ENCODE data around the gene BORCS6. TPM values are rescaled to one million over a fixed set of nuclear protein-coding genes. Genes with fewer than 3 reads are reported as not detected.

The BORCS6 gene
- total RNA-seq (8.6 TPM), polyA plus RNA-seq (ENCODE audit: insufficient read depth, low read depth, low replicate concordance) (15.4 TPM)
- long read RNA-seq, donor 1, transcript BORCS6-201 (1 exons, 2,575 nt) = major isoform, 8 of 8 reads
- long read RNA-seq, donor 1, partial matches to known transcripts = 0 of 8 reads
- long read RNA-seq, donor 1, other reads (novel, unspliced or antisense) = 0 of 8 reads
- long read RNA-seq, donor 2, transcript BORCS6-201 (1 exons, 2,575 nt) = major isoform, 12 of 12 reads
- long read RNA-seq, donor 2, partial matches to known transcripts = 0 of 12 reads
- long read RNA-seq, donor 2, other reads (novel, unspliced or antisense) = 0 of 12 reads
- long read RNA-seq, donor 3, transcript BORCS6-201 (1 exons, 2,575 nt) = major isoform, 5 of 5 reads
- long read RNA-seq, donor 3, partial matches to known transcripts = 0 of 5 reads
- long read RNA-seq, donor 3, other reads (novel, unspliced or antisense) = 0 of 5 reads
- long read RNA-seq, donor 4, transcript BORCS6-201 (1 exons, 2,575 nt) = major isoform, 7 of 7 reads
- long read RNA-seq, donor 4, partial matches to known transcripts = 0 of 7 reads
- long read RNA-seq, donor 4, other reads (novel, unspliced or antisense) = 0 of 7 reads
- long read RNA-seq, donor 5, partial matches to known transcripts = 0 of 1 reads
- long read RNA-seq, donor 5, other reads (novel, unspliced or antisense) = 0 of 1 reads
- long read RNA-seq, donor 6, transcript BORCS6-201 (1 exons, 2,575 nt) = major isoform, 11 of 11 reads
- long read RNA-seq, donor 6, partial matches to known transcripts = 0 of 11 reads
- long read RNA-seq, donor 6, other reads (novel, unspliced or antisense) = 0 of 11 reads
- long read RNA-seq, donor 7, transcript BORCS6-201 (1 exons, 2,575 nt) = major isoform, 24 of 24 reads
- long read RNA-seq, donor 7, partial matches to known transcripts = 0 of 24 reads
- long read RNA-seq, donor 7, other reads (novel, unspliced or antisense) = 0 of 24 reads
- long read RNA-seq, donor 8, transcript BORCS6-201 (1 exons, 2,575 nt) = major isoform, 12 of 12 reads
- long read RNA-seq, donor 8, partial matches to known transcripts = 0 of 12 reads
- long read RNA-seq, donor 8, other reads (novel, unspliced or antisense) = 0 of 12 reads
- long read RNA-seq, donor 9, partial matches to known transcripts = 0 of 4 reads
- long read RNA-seq, donor 9, other reads (novel, unspliced or antisense) = 0 of 4 reads
- long read RNA-seq, donor 10, transcript BORCS6-201 (1 exons, 2,575 nt) = major isoform, 5 of 5 reads
- long read RNA-seq, donor 10, partial matches to known transcripts = 0 of 5 reads
- long read RNA-seq, donor 10, other reads (novel, unspliced or antisense) = 0 of 5 reads

DNA sequence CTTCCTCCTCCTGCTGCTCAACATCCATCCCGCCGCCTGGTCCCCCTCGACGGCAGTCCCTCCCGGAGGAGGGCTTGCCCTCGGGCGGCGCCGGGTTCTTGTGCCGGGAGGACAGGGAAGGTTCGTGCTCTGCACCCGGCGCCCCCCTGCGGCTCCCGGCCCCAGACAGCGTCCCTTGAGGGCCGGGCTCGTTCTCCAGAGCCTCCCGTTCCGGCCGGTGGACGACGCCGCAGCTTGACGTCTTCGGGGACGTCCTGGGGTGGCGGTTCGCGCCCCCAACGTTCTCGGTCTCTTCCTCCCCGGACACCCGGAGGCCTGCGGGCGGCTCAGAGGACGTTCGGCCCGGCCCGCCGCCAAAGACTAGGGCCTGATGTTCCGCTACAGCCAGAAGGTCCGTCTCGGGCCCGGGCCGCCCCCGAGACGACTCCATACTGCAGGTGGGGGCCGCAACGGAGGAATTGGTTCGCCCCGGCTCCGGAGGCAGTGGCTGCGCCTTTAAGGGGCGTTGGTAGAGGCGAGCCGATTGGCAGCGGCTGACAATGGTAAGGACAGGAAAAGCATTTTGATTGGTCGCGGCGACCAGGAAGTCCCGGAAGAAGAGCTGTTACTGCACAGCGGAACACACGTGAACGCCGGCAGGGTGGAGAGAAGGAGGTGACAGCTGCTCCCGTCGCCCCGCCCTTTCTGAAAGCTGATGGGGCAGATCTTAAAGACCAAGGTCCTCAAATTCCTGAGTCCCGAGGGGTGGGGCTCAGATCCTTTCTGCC lies at the start of gene BORCS6:
Gene BORCS6 (minus strand): TSS at position 470 of the 767 bp plus-strand sequence. CDS start 40 bp downstream, at position 430.
- peak; percentile 80 for FAIRE-seq
- H3K4me1 ChIP-seq (ENCODE audit: control insufficient read depth in 2 of 3, insufficient read depth in 2 of 3, low read depth in 1 of 3, low read length in 3 of 3) = peaks cover 8 to 36% (median 20%) of the 10 kb centered on the region in 3 donors

DNA sequence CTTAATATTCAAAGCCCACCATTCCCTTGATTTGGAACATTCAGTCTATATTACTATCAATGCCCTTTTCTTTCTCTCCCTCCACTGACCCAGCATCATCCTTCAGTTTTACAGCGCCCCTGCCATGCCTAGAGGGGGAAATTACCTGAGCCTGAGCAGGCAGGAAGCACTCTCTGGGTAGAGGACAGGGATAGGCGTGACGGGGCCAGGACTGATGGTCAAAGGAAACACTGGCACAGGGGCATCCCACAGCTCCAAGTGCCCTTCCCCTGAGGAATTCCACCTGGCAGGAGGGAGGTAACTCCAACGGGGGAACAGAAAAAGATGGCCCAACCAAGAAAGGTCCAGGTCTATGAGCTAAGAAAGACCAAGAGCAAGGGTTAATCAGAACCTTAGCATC lies 47.9 kb upstream of the BORCS6 start:
- no peak for FAIRE-seq
- Histone ChIP-seq H3K27ac (ENCODE audit: low read depth in 2 of 2, low read length in 2 of 2) (no peak overlapping the region), H3K36me3 (ENCODE audit: control insufficient read depth in 2 of 3, insufficient read depth in 3 of 3, low read length in 3 of 3) (peaks cover 0 to 33% (median 28%) of the 10 kb centered on the region in 3 donors), H3K9me3 (ENCODE audit: control insufficient read depth in 2 of 3, insufficient read depth in 1 of 3, low read length in 3 of 3) (no peaks in the 10 kb centered on the region), H3K4me1 (ENCODE audit: control insufficient read depth in 2 of 3, insufficient read depth in 2 of 3, low read depth in 1 of 3, low read length in 3 of 3) (no peaks in the 10 kb centered on the region), H3K9ac (ENCODE audit: low read length in 3 of 3) (no peak overlapping the region), H3K4me3 (ENCODE audit: low read length in 3 of 3) (no peak overlapping the region), H3K27me3 (ENCODE audit: control insufficient read depth, insufficient read depth, low read length) (no peaks in the 10 kb centered on the region)
- TF ChIP-seq, protein P1, sequence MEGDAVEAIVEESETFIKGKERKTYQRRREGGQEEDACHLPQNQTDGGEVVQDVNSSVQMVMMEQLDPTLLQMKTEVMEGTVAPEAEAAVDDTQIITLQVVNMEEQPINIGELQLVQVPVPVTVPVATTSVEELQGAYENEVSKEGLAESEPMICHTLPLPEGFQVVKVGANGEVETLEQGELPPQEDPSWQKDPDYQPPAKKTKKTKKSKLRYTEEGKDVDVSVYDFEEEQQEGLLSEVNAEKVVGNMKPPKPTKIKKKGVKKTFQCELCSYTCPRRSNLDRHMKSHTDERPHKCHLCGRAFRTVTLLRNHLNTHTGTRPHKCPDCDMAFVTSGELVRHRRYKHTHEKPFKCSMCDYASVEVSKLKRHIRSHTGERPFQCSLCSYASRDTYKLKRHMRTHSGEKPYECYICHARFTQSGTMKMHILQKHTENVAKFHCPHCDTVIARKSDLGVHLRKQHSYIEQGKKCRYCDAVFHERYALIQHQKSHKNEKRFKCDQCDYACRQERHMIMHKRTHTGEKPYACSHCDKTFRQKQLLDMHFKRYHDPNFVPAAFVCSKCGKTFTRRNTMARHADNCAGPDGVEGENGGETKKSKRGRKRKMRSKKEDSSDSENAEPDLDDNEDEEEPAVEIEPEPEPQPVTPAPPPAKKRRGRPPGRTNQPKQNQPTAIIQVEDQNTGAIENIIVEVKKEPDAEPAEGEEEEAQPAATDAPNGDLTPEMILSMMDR (IDR thresholded peaks at IDR 0.05; ENCODE audit: borderline replicate concordance, extremely low read depth, insufficient read depth) = no peak
- intact Hi-C loops (cut with DNase I) = no loop called here
- DNase-seq = peak in 1 of 5 donors; percentile 51

More for the DNA sequence above, at the start of gene BORCS6:
- H3K36me3 ChIP-seq (ENCODE audit: control insufficient read depth in 2 of 3, insufficient read depth in 3 of 3, low read length in 3 of 3) = no peaks in the 10 kb centered on the region
- no peaks in the 10 kb centered on the region for H3K9me3 ChIP-seq (ENCODE audit: control insufficient read depth in 2 of 3, insufficient read depth in 1 of 3, low read length in 3 of 3)
- H3K4me3 ChIP-seq (ENCODE audit: low read length in 3 of 3) = peak within 1 kb of the TSS; percentile 49 to 90 (median 63)
- peak; percentile 97 to 99 (median 98) for DNase-seq
- peak within 1 kb of the TSS; percentile 95 to 96 for H3K27ac ChIP-seq (ENCODE audit: low read depth in 2 of 2, low read length in 2 of 2)
- intact Hi-C loops (cut with DNase I) = loop anchor here (10.0 kb wide), 1 partner anchor 65 kb away; the partner anchor contains the start of gene HES7
- H3K27me3 ChIP-seq (ENCODE audit: control insufficient read depth, insufficient read depth, low read length) = no peaks in the 10 kb centered on the region
- peak within 1 kb of the TSS; percentile 23 to 88 (median 64) for H3K9ac ChIP-seq (ENCODE audit: low read length in 3 of 3)
- TF ChIP-seq, protein P1 (IDR thresholded peaks at IDR 0.05; ENCODE audit: borderline replicate concordance, extremely low read depth, insufficient read depth) = no peak

DNA sequence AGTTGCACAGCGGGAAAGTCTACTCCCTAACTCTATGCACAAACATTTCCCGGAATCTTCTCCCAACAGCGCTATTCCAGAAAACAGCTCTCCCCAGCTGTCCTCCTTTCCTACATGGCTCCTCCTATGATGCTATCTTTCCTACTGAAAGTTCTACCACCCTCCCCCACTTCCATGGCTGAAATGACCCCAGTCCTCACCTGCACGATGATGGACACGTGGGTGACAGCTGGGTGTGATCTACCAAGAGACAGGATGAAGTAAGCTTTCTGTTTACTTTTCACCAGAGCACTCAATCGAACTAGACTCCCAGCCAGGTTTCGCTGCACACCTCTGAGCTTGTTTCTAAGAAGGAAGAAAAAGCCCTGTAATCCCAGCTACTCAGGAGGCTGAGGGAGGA lies 47.2 kb upstream of the BORCS6 start:
- H3K36me3 ChIP-seq (ENCODE audit: control insufficient read depth in 2 of 3, insufficient read depth in 3 of 3, low read length in 3 of 3) = peaks cover 0 to 40% (median 32%) of the 10 kb centered on the region in 3 donors
- no peak overlapping the region for H3K9ac ChIP-seq (ENCODE audit: low read length in 3 of 3)
- no peak for DNase-seq
- no peak overlapping the region for H3K4me3 ChIP-seq (ENCODE audit: low read length in 3 of 3)
- no peak overlapping the region for H3K27ac ChIP-seq (ENCODE audit: low read depth in 2 of 2, low read length in 2 of 2)
- TF ChIP-seq, protein P1 (IDR thresholded peaks at IDR 0.05; ENCODE audit: borderline replicate concordance, extremely low read depth, insufficient read depth) = no peak
- no peaks in the 10 kb centered on the region for H3K9me3 ChIP-seq (ENCODE audit: control insufficient read depth in 2 of 3, insufficient read depth in 1 of 3, low read length in 3 of 3)
- intact Hi-C loops (cut with DNase I) = no loop called here
- no peak for FAIRE-seq
- no peaks in the 10 kb centered on the region for H3K27me3 ChIP-seq (ENCODE audit: control insufficient read depth, insufficient read depth, low read length)
- no peaks in the 10 kb centered on the region for H3K4me1 ChIP-seq (ENCODE audit: control insufficient read depth in 2 of 3, insufficient read depth in 2 of 3, low read depth in 1 of 3, low read length in 3 of 3)

Measured in kidney (tissue), 22 donors.